K562 (cell line): Measurements from ENCODE around the gene LTK. TPM values are rescaled to one million over a fixed set of nuclear protein-coding genes. Genes with fewer than 3 reads are reported as not detected.

ENCODE experiments used
- CCNT2 ChIP-seq: IDR thresholded peaks from 2 replicates; pipeline ENCODE4 v1.6.1; 2011; ENCODE audit warnings: borderline replicate concordance, low read depth, mild to moderate bottlenecking, moderate library complexity, mixed read lengths, low read length; ENCODE audit not compliant: insufficient read length; ENCODE audit errors: extremely low read depth
- GTF2E2 ChIP-seq: fragments of 200-800 bp; sonication (Bioruptor generic); IDR thresholded peaks from 2 replicates; pipeline ENCODE4 v1.6.1; 2016; ENCODE audit warnings: missing genetic modification characterization, missing compliant biosample characterization
- HDAC8 ChIP-seq: fragments of 450-650 bp; IDR thresholded peaks from 2 replicates; pipeline ENCODE4 v1.6.1; 2016; ENCODE audit warnings: mild to moderate bottlenecking, missing genetic modification characterization, moderate library complexity, missing compliant biosample characterization
- HNRNPLL ChIP-seq: fragments of 200-400 bp; formaldehyde crosslinking; IDR thresholded peaks from 2 replicates; pipeline ENCODE4 v1.6.1; 2017; ENCODE audit warnings: low read length, low read depth, mild to moderate bottlenecking; ENCODE audit not compliant: poor library complexity, severe bottlenecking
- MTA2 ChIP-seq: fragments of 450-650 bp; IDR thresholded peaks from 2 replicates; pipeline ENCODE4 v1.6.1; 2016; ENCODE audit warnings: low read depth
- NR4A1 ChIP-seq, 2 experiments: fragments of 250-450 bp in 1 of 2; fragments of 450-650 bp in 1 of 2; sonication (Bioruptor Pico) in 1 of 2; IDR thresholded peaks; 2 replicates each; pipeline versions ENCODE4 v1.4.0 to v1.6.1; 2016 to 2020; ENCODE audit warnings: mild to moderate bottlenecking in 2 of 2, missing compliant biosample characterization in 1 of 2, missing genetic modification characterization in 1 of 2, moderate library complexity in 1 of 2
- NRF1 ChIP-seq, 2 experiments: fragments of 450-650 bp; IDR thresholded peaks in 1 of 2; conservative IDR thresholded peaks in 1 of 2; 2 replicates each; pipeline ENCODE4 v1.6.1; 2014; ENCODE audit warnings: mild to moderate bottlenecking in 2 of 2
- PHTF2 ChIP-seq: fragments of 250-450 bp; sonication (Bioruptor Pico); IDR thresholded peaks from 2 replicates; pipeline ENCODE4 v1.5.0; 2021; ENCODE audit warnings: mild to moderate bottlenecking
- SUPT5H ChIP-seq: fragments of 450-650 bp; IDR thresholded peaks from 2 replicates; pipeline ENCODE4 v1.6.1; 2016
- ZBTB1 ChIP-seq: sonication (generic); formaldehyde crosslinking; IDR thresholded peaks from 2 replicates; pipeline ENCODE4 v1.8.1; 2023; ENCODE audit warnings: missing genetic modification reagents, low read depth, mild to moderate bottlenecking, borderline replicate concordance
- ZNF449 ChIP-seq: fragments of 250-450 bp; sonication (Bioruptor Pico); IDR thresholded peaks from 2 replicates; pipeline ENCODE4 v1.8.0; 2022; ENCODE audit warnings: moderate library complexity, mild to moderate bottlenecking, inconsistent platforms
- polyA plus RNA-seq, 8 experiments: library from polyadenylated mRNA; depleted of rRNA in 4 of 8; stranded (reverse) in 5 of 8; unstranded in 3 of 8; fragments of >200 nt; fragmentation: Nextera tagmentation in 2 of 8; fragmentation: Illumina TruSeq in 1 of 8; extraction: Ambion mirVana in 2 of 8; extraction: Trizol in 1 of 8; gene quantifications; 2 replicates each; pipeline versions ENCODE4 v1.2.1 to v1.2.3, GENCODE V29; 2011 to 2014; ENCODE audit warnings: inconsistent platforms in 1 of 8, missing spikeins in 1 of 8
- total RNA-seq, 7 experiments: library from RNA; depleted of rRNA in 6 of 7; stranded (reverse); fragments of >200 nt in 6 of 7; fragmentation: Illumina TruSeq in 2 of 7; extraction: Trizol in 2 of 7; gene quantifications; 2 replicates each; pipeline versions ENCODE4 v1.2.1 to v1.2.3, GENCODE V29; 2011 to 2021; ENCODE audit warnings: low replicate concordance in 1 of 7
- TF ChIP-seq, protein P1 (sequence below), 2 experiments: fragments of 450-650 bp in 1 of 2; sonication (generic) in 1 of 2; formaldehyde crosslinking in 1 of 2; IDR thresholded peaks; 2 replicates each; pipeline versions ENCODE4 v1.7.1 to v1.9.0; 2016 to 2022; ENCODE audit warnings: inconsistent platforms in 1 of 2, mild to moderate bottlenecking in 1 of 2, missing genetic modification reagents in 1 of 2

The LTK gene
- total and polyA plus RNA-seq, 9 of the 15 experiments (the other 6 are each of a cell fraction or from before 2014, with no cell fraction given) = 0.25 to 4.4 (median 1.8) TPM

- TF ChIP-seq CCNT2 = peak; percentile 50
- TF ChIP-seq HDAC8 (tag) = no peak
- TF ChIP-seq PHTF2 (CRISPR knock-in tag) = no peak
- TF ChIP-seq, protein P1, sequence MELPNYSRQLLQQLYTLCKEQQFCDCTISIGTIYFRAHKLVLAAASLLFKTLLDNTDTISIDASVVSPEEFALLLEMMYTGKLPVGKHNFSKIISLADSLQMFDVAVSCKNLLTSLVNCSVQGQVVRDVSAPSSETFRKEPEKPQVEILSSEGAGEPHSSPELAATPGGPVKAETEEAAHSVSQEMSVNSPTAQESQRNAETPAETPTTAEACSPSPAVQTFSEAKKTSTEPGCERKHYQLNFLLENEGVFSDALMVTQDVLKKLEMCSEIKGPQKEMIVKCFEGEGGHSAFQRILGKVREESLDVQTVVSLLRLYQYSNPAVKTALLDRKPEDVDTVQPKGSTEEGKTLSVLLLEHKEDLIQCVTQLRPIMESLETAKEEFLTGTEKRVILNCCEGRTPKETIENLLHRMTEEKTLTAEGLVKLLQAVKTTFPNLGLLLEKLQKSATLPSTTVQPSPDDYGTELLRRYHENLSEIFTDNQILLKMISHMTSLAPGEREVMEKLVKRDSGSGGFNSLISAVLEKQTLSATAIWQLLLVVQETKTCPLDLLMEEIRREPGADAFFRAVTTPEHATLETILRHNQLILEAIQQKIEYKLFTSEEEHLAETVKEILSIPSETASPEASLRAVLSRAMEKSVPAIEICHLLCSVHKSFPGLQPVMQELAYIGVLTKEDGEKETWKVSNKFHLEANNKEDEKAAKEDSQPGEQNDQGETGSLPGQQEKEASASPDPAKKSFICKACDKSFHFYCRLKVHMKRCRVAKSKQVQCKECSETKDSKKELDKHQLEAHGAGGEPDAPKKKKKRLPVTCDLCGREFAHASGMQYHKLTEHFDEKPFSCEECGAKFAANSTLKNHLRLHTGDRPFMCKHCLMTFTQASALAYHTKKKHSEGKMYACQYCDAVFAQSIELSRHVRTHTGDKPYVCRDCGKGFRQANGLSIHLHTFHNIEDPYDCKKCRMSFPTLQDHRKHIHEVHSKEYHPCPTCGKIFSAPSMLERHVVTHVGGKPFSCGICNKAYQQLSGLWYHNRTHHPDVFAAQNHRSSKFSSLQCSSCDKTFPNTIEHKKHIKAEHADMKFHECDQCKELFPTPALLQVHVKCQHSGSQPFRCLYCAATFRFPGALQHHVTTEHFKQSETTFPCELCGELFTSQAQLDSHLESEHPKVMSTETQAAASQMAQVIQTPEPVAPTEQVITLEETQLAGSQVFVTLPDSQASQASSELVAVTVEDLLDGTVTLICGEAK (IDR thresholded peaks at IDR 0.05) = peak; percentile 47; the same call in 1 of the 2 replicates
- TF ChIP-seq, protein P1 (CRISPR knock-in tag; IDR thresholded peaks at IDR 0.05) = no peak
- TF ChIP-seq MTA2 = no peak
- TF ChIP-seq GTF2E2 (tag) = no peak
- no peak for TF ChIP-seq NR4A1 (CRISPR knock-in tag; IDR thresholded peaks at IDR 0.05)
- TF ChIP-seq NR4A1 (tag; IDR thresholded peaks at IDR 0.05) = no peak
- peak; percentile 30 to 50; a peak in 3 of 4 replicates for TF ChIP-seq NRF1 (conservative IDR thresholded peaks at IDR 0.05 in 1 of 2, IDR thresholded peaks at IDR 0.05 in 1 of 2)
- no peak for TF ChIP-seq ZNF449
- TF ChIP-seq ZBTB1 (CRISPR knock-in tag) = peak; percentile 80; the same call in 1 of the 2 replicates
- TF ChIP-seq HNRNPLL = peak; percentile 37
- TF ChIP-seq SUPT5H = no peak
Measured at GRCh38 chr15:41513506-41514227, at the start of gene LTK (continued).
